Aorta (tissue), 5 donors: Measurements from ENCODE around the gene PRKAR1B. TPM values are rescaled to one million over a fixed set of nuclear protein-coding genes. Genes with fewer than 3 reads are reported as not detected.

Experiments used
- ATAC-seq: fragments of 200-7000 bp; cut with Tn5 transposase; one replicate; pipeline ENCODE4 v1.9.1; 2022; ENCODE audit warnings: moderate library complexity; ENCODE audit not compliant: low FRiP score
- DNase-seq, 2 donors: peaks; one replicate each; pipeline ENCODE4 v3.0.0-alpha.2; 2020
- H3K27ac ChIP-seq, 2 donors: one replicate each; pipeline ENCODE4 v1.5.1; 2013; ENCODE audit warnings: low read length in 2 of 2, mild to moderate bottlenecking in 2 of 2, moderate library complexity in 2 of 2, control low read depth in 1 of 2, inconsistent platforms in 1 of 2, low read depth in 1 of 2
- H3K27me3 ChIP-seq, 2 donors: one replicate each; pipeline ENCODE4 v1.6.1; 2013; ENCODE audit warnings: control low read depth in 1 of 2, low read length in 1 of 2, mild to moderate bottlenecking in 1 of 2, moderate library complexity in 1 of 2; ENCODE audit not compliant: insufficient read depth in 2 of 2, control insufficient read depth in 1 of 2
- H3K36me3 ChIP-seq, 2 donors: one replicate each; pipeline ENCODE4 v1.6.1; 2013; ENCODE audit warnings: control low read depth in 1 of 2, low read length in 1 of 2, mild to moderate bottlenecking in 1 of 2; ENCODE audit not compliant: insufficient read depth in 2 of 2, control insufficient read depth in 1 of 2
- H3K4me1 ChIP-seq, 2 donors: one replicate each; pipeline ENCODE4 v1.6.1; 2013; ENCODE audit warnings: low read length in 2 of 2, control low read depth in 1 of 2, mild to moderate bottlenecking in 1 of 2, moderate library complexity in 1 of 2; ENCODE audit not compliant: insufficient read depth in 2 of 2, control insufficient read depth in 1 of 2
- H3K4me3 ChIP-seq, 2 donors: one replicate each; pipeline ENCODE4 v1.5.1; 2013; ENCODE audit warnings: low read length in 2 of 2, control low read depth in 1 of 2, mild to moderate bottlenecking in 1 of 2
- H3K9me3 ChIP-seq: one replicate; pipeline ENCODE4 v1.6.1; 2013; ENCODE audit warnings: mild to moderate bottlenecking, low read length; ENCODE audit not compliant: control insufficient read depth
- WGBS, 2 donors: extraction: QIAGEN DNeasy Blood & Tissue Kit; methylation state at CpG; one replicate each; pipeline ENCODE4 v1.1.7; 2013; 5-methylcytosine and 5-hydroxymethylcytosine counted together
- intact Hi-C, 2 donors: fragments of 100-400 bp; cut with DNase I; formaldehyde crosslinking; loops; one replicate each; pipeline versions ENCODE4 v1.14.2 to v1.15.0; 2022
- polyA plus RNA-seq, 2 donors: library from polyadenylated mRNA; stranded (reverse); fragments of 200-250 nt; gene quantifications; one replicate each; pipeline ENCODE4 v1.2.3, GENCODE V29; 2013
- total RNA-seq, 2 donors: library from RNA; stranded (reverse); fragmentation: NEBNext Ultra II Directional; extraction: Animal tissue kit (Norgen Biotek cat#: 25700); gene quantifications; one replicate each; pipeline ENCODE4 v1.2.1, GENCODE V29; 2021
- donor health status: healthy with polysubstance abuse.
- donor health status: Bipolar disorder and iron deficiency.
- donor health status: DM: no; HTN: no; CAD: no.
- donor health status: DM: no; HTN: no; CAD: no.
- donor health status: DM: yes; HTN: yes; CAD: no.

Gene PRKAR1B
- total and polyA plus RNA-seq, 4 donors = 6.6 to 16.2 (median 14.1) TPM

DNA sequence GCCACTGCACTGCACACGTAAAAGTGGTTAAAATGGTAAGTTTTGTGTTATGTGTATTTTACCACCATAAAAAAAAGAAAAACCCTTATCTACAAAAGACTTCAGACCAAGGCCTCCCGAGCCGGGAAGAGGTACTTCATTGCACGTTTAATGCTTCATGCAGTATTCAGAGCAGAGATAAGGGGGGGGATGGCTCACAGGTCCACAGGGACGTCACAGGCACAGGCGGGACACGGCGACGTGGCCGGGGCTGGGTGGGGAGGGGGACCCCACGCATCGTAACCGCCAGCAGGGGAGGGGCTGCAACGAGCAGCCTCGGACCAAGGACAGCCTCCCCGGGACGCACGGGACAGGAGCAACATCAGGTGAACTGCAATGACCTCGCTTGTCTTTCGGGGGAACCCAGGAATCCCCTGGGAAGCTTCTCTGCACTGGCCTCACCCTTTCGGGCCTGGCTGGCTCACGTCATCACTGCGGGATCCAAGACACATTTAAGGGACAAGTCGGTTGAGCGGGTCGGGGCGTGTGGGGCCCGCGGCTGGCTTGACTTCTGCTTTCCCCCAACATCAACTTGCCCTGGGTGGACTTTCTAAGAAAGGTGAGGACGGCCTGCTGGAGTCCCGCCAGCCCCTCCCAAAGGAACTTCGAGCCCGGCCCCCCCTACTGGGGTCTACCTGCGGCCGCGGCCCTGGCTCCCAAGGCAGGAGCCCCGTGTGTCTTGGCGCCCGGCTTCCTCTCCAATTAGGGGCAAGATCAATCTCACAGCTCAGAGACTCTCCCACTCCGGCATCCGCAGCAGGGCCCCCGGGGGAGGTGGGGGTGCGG is 177.8 kb downstream of the PRKAR1B start:
- Histone ChIP-seq H3K4me3 (no peak overlapping the region), H3K27me3 (no peaks in the 10 kb centered on the region), H3K36me3 (no peaks in the 10 kb centered on the region), H3K4me1 (no peaks in the 10 kb centered on the region), H3K27ac (no peak overlapping the region), H3K9me3 (no peaks in the 10 kb centered on the region)
- ATAC-seq (no peak), DNase-seq (peak in 1 of 2 donors; percentile 30)
- intact Hi-C loops = loop anchor here in 1 of 2 donors (10.0 kb wide), 1 partner anchor 46 kb away; no protein-coding TSS in a partner anchor
- 90 to 91% methylated on average over 41 to 43 of the region's 43 CpGs for WGBS, 2 donors

- WGBS, 2 donors = 95% methylated on average over 11 of the region's 11 CpGs
- no peaks in the 10 kb centered on the region for H3K4me1 ChIP-seq
- no peak overlapping the region for H3K27ac ChIP-seq
- H3K27me3 ChIP-seq = no peaks in the 10 kb centered on the region
- DNase-seq (peak in 1 of 2 donors; percentile 36), ATAC-seq (no peak)
- no peaks in the 10 kb centered on the region for H3K36me3 ChIP-seq
- no peak overlapping the region for H3K4me3 ChIP-seq
- no peaks in the 10 kb centered on the region for H3K9me3 ChIP-seq
- intact Hi-C loops = loop anchor here in 1 of 2 donors (10.0 kb wide), 1 partner anchor 46 kb away; no protein-coding TSS in a partner anchor
Measured at GRCh38 chr7:548401-548800, 178.7 kb downstream of the PRKAR1B start.

DNA sequence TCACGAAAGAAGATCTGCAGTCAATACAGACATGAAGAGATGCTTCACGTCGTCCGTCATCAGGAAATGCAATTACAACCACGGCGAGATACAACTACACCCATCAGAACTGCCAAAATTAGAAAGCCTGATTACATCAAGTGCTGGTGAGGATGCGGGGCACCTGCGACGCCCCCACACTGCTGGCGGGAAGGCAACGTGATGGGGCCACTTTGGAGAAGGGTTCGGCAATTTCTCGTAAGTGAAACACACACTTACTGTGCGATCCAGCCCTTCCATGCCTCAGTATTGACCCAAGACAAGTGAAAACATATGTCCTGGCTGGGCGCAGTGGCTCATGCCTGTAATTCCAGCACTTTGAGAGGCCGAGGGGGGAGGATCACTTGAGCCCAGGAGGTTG is 181.6 kb downstream of the PRKAR1B start:
- Histone ChIP-seq H3K4me1 (no peaks in the 10 kb centered on the region), H3K4me3 (no peak overlapping the region), H3K27me3 (no peaks in the 10 kb centered on the region), H3K36me3 (no peaks in the 10 kb centered on the region), H3K27ac (no peak overlapping the region), H3K9me3 (no peaks in the 10 kb centered on the region)
- intact Hi-C loops = loop anchor here in 1 of 2 donors (10.0 kb wide), 1 partner anchor 49 kb away; no protein-coding TSS in a partner anchor
- DNase-seq (peak in 1 of 2 donors; percentile 21), ATAC-seq (no peak)
- 91 to 92% methylated on average over 16 of the region's 16 CpGs for WGBS, 2 donors

DNA sequence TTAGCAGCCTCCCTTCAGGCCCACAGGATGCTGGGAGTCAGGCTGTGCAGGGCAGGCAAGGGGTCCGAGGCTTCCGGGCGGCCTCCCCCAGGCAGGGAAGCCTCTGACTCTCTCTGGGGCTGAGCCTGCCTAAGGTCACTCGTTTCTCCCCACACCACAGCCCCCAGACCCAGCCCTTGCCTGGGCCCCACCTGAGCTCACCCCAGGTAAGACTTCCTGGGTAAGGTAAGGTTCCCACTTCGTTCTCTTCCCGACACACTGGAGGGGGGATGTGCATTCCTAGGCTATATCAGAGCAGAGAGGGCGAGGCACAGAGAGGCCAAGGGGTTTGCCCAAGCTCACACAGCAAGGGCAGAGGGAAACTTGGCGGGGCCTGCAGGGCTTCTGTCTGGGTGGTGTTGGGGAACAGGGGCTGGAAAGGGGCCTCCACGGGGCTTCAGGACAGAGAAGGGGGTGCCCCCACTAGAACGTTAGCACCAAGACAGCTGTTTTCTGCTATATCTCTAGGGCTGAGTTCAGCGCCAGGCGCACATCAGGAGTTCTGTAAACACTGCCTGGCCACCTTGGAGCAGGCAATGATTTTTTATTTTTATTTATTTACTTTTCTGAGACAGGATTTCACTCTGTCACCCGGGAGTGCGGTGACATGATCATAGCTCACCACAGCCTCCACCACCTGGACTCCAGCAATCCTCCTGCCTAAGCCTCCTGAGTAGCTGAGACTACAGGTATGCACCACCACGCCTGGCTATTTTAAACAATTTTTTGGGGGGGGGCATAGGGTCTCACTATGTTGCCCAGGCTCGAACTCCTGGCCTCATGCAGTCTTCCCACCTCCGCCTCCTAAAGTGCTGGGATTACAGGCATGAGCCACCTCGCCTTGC is 182.5 kb downstream of the PRKAR1B start:
- no peaks in the 10 kb centered on the region for H3K36me3 ChIP-seq
- DNase-seq = peak; percentile 21 to 58
- intact Hi-C loops = loop anchor here in 1 of 2 donors (10.0 kb wide), 1 partner anchor 50 kb away; no protein-coding TSS in a partner anchor
- H3K4me3 ChIP-seq = no peak overlapping the region
- H3K4me1 ChIP-seq = no peaks in the 10 kb centered on the region
- no peak for ATAC-seq
- no peak overlapping the region for H3K27ac ChIP-seq
- no peaks in the 10 kb centered on the region for H3K9me3 ChIP-seq
- WGBS, 2 donors = 95 to 97% methylated on average over 18 of the region's 18 CpGs
- no peaks in the 10 kb centered on the region for H3K27me3 ChIP-seq

DNA sequence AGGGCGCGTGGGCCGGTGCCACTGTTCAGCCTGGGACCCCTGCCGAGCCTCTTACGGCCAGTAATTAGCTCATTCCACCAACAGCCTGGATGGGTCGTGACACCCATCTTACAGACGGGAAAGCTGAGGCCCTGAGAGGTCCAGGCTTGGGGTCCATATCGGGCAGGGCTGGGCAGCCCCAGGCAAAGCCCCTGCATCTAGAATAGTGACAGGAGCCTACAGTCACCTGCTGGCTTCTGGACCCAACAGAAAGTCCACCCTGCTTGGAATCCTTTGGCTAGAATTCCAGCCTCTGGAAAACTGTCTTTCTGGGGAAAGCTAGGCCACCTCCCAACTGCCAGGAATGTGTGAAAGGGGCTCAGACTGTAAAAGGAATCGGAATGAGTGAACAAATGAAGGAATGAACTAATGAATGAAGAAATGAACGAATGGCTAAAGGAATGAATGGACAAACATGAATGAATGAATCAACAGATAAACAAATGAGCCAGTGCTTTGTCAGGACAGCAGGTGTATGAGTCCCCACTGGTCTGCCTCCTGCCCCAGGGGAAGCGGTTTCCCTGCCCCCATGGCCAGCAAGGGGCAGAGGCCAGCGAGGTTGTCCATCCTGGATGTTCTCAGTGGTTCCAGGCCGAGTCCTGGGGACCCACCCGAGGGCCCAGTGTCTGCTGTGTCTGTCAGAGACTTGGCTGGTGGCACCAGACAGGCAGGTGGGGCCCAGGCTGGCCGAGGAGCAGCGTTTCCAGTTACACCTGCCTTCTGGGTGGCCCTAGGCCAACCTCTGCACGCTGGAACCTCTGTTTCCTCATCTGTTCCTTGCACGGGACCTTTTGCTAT is 183.4 kb downstream of the PRKAR1B start:
- Histone ChIP-seq H3K4me1 (peaks cover 0 to under 1% of the 10 kb centered on the region in 2 donors), H3K36me3 (no peaks in the 10 kb centered on the region), H3K4me3 (no peak overlapping the region), H3K9me3 (no peaks in the 10 kb centered on the region), H3K27me3 (no peaks in the 10 kb centered on the region), H3K27ac (peak overlapping the region; percentile 53 to 58)
- peak; percentile 40 to 62 for DNase-seq
- ATAC-seq = no peak
- 80 to 81% methylated on average over 18 of the region's 18 CpGs for WGBS, 2 donors
- intact Hi-C loops = loop anchor here in 1 of 2 donors (10.0 kb wide), 1 partner anchor 51 kb away; no protein-coding TSS in a partner anchor

DNA sequence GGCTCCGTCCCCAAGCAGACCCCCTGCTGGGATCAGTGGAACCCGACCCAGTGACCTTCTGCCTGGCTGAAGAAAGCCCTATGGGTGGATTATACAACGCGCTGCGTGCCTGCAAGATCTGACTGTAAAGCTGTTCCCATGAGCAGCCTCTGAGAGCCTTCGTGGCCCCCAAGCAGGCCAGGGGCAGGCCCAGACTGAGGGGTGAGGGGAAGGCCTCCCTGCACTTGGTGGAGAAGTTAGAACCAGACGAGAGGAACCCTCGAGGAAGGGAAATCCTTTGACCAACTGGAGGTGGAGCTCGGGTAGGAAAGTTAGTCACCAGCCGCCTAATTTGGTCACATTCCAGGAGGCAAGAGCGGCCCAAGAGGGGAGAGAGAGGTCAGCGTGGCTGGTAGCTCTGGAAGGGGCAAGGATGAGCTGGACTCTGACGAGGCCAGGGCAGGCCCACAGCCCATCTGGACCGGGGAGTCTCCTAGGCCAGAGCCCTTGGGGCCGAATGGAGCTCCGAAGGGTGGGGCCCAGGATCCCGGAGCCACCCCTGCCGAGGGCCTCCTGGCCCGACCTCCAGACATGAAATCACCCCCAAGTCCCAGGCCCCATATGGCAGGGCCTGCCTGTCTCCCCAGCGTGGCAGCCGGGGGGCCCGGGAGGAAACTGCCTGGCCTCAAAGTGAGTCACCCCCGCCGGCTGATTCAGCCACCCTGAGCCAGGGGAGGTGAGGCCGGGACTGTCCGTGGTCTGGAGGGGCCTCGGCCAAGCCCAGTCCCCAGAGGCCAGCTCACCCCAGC is 184.2 kb downstream of the PRKAR1B start:
- H3K4me3 ChIP-seq = no peak overlapping the region
- no peaks in the 10 kb centered on the region for H3K9me3 ChIP-seq
- ATAC-seq (peak; percentile 63), DNase-seq (peak; percentile 85 to 93)
- no peaks in the 10 kb centered on the region for H3K36me3 ChIP-seq
- no peaks in the 10 kb centered on the region for H3K27me3 ChIP-seq
- intact Hi-C loops = loop anchor here in 1 of 2 donors (10.0 kb wide), 1 partner anchor 52 kb away; no protein-coding TSS in a partner anchor
- H3K27ac ChIP-seq = peak overlapping the region; percentile 53 to 58
- peaks cover 0 to 3% of the 10 kb centered on the region in 2 donors for H3K4me1 ChIP-seq
- 35% methylated on average over 23 to 27 of the region's 27 CpGs for WGBS, 2 donors

- no peaks in the 10 kb centered on the region for H3K36me3 ChIP-seq
- no peak overlapping the region for H3K4me3 ChIP-seq
- H3K9me3 ChIP-seq = no peaks in the 10 kb centered on the region
- intact Hi-C loops = loop anchor here in 1 of 2 donors (10.0 kb wide), 1 partner anchor 53 kb away; no protein-coding TSS in a partner anchor
- no peak for ATAC-seq
- peaks cover 0 to 3% of the 10 kb centered on the region in 2 donors for H3K4me1 ChIP-seq
- H3K27me3 ChIP-seq = no peaks in the 10 kb centered on the region
- 82 to 85% methylated on average over 28 of the region's 28 CpGs for WGBS, 2 donors
- peak; percentile 42 to 76 for DNase-seq
- H3K27ac ChIP-seq = peak overlapping the region in 1 of 2 donors; percentile 10
Measured at GRCh38 chr7:542131-542712, 184.9 kb downstream of the PRKAR1B start.
